Nephron progenitor cell (in vitro differentiated cells): ENCODE data around the gene ABHD10.

ENCODE experiments used
- DNase-seq: peaks from one replicate; pipeline ENCODE4 v3.0.0; 2021
- H3K27ac Mint-ChIP-seq: 2 replicates; pipeline ENCODE4 v1.8.0; 2021; ENCODE audit warnings: mild to moderate bottlenecking, moderate library complexity, mixed read lengths
- H3K27me3 Mint-ChIP-seq: 2 replicates; pipeline ENCODE4 v1.8.0; 2021; ENCODE audit warnings: mild to moderate bottlenecking, low read depth, mixed read lengths; ENCODE audit not compliant: poor library complexity
- H3K36me3 Mint-ChIP-seq: 2 replicates; pipeline ENCODE4 v1.8.0; 2021; ENCODE audit warnings: low read depth, mixed read lengths
- H3K4me1 Mint-ChIP-seq: 2 replicates; pipeline ENCODE4 v1.8.0; 2021; ENCODE audit warnings: mixed read lengths
- H3K4me3 Mint-ChIP-seq: 2 replicates; pipeline ENCODE4 v1.8.0; 2021; ENCODE audit warnings: mild to moderate bottlenecking, moderate library complexity, mixed read lengths
- H3K9me3 Mint-ChIP-seq: 2 replicates; pipeline ENCODE4 v1.8.0; 2021; ENCODE audit warnings: mild to moderate bottlenecking, moderate library complexity, mixed read lengths
- TF ChIP-seq, protein P1 (sequence below): fragments of 200-600 bp; sonication (generic); IDR thresholded peaks from 2 replicates; pipeline ENCODE4 v1.5.0; 2021; ENCODE audit warnings: antibody characterized with exemption

The ABHD10 gene

DNA sequence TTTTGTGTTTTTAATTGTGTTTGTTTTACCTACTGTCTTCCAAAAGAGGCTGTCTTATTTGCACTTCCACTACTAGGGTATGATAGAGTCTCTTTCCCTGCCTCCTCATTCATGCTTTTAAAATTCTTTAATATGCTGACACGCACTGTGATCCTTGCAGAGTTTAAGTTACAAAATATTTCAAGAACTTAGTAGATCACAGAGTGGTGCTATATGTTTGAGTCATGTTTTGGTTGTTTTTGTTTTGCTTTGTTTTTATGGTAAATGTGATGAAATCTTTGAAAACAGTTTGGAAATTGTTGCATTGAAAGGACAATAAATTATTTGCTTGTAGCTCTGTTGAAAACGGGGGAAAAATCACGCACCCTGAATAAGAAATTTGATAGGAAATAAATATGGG, 5.9 kb upstream of the ABHD10 start:
- no peaks in the 10 kb centered on the region for H3K27me3 Mint-ChIP-seq
- TF ChIP-seq, protein P1, sequence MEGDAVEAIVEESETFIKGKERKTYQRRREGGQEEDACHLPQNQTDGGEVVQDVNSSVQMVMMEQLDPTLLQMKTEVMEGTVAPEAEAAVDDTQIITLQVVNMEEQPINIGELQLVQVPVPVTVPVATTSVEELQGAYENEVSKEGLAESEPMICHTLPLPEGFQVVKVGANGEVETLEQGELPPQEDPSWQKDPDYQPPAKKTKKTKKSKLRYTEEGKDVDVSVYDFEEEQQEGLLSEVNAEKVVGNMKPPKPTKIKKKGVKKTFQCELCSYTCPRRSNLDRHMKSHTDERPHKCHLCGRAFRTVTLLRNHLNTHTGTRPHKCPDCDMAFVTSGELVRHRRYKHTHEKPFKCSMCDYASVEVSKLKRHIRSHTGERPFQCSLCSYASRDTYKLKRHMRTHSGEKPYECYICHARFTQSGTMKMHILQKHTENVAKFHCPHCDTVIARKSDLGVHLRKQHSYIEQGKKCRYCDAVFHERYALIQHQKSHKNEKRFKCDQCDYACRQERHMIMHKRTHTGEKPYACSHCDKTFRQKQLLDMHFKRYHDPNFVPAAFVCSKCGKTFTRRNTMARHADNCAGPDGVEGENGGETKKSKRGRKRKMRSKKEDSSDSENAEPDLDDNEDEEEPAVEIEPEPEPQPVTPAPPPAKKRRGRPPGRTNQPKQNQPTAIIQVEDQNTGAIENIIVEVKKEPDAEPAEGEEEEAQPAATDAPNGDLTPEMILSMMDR = no peak
- peaks cover 18% of the 10 kb centered on the region for H3K36me3 Mint-ChIP-seq
- peak overlapping the region; percentile 77 for H3K27ac Mint-ChIP-seq
- no peaks in the 10 kb centered on the region for H3K9me3 Mint-ChIP-seq
- peaks cover 40% of the 10 kb centered on the region for H3K4me1 Mint-ChIP-seq
- DNase-seq = no peak
- no peak overlapping the region for H3K4me3 Mint-ChIP-seq

DNA sequence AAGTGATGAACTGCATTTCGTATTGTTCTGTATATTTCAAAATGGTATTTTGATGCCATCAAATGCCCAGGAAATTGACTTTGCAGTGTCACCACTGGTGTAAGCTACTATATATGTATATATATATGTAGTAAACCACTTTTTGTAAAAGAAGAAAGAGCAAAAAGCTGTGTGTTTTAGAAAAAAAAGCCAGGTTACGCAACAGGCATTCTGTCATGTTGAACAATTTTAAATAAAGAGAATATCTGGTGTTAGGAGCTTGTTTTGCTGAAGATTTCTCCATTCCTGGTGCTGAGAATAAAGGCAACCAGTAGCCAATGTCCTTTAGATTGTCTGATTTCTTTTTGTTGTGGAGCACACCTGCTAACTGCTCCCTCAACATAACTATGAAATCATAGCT, 3.7 kb upstream of the ABHD10 start:
- Mint-ChIP-seq H3K4me3 (no peak overlapping the region), H3K27me3 (no peaks in the 10 kb centered on the region), H3K9me3 (no peaks in the 10 kb centered on the region), H3K4me1 (peaks cover 45% of the 10 kb centered on the region), H3K27ac (no peak overlapping the region), H3K36me3 (peaks cover 11% of the 10 kb centered on the region)
- TF ChIP-seq, protein P1 = no peak
- DNase-seq = no peak

DNA sequence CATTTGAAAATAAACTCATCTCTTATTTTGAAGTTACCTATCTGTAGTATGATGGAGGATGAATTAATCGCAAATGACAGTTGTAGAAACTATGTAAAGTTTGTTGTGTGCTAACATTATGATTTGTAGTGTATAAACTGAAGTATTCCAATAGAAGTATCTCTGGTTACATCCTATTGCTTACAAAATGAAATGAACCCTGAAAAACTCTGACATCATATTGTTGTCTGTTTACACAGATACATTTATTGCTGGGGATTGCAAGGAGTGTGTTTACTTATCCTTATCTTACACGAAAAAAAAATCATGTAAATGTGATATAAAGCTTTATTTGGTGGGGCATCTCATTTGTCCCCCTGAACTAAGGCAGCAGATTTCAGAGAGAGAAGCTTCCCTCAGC, 2.6 kb upstream of the ABHD10 start:
- H3K27ac Mint-ChIP-seq = no peak overlapping the region
- peaks cover 11% of the 10 kb centered on the region for H3K36me3 Mint-ChIP-seq
- H3K4me3 Mint-ChIP-seq = no peak overlapping the region
- TF ChIP-seq, protein P1 = no peak
- no peaks in the 10 kb centered on the region for H3K27me3 Mint-ChIP-seq
- H3K9me3 Mint-ChIP-seq = no peaks in the 10 kb centered on the region
- no peak for DNase-seq
- H3K4me1 Mint-ChIP-seq = peaks cover 48% of the 10 kb centered on the region

DNA sequence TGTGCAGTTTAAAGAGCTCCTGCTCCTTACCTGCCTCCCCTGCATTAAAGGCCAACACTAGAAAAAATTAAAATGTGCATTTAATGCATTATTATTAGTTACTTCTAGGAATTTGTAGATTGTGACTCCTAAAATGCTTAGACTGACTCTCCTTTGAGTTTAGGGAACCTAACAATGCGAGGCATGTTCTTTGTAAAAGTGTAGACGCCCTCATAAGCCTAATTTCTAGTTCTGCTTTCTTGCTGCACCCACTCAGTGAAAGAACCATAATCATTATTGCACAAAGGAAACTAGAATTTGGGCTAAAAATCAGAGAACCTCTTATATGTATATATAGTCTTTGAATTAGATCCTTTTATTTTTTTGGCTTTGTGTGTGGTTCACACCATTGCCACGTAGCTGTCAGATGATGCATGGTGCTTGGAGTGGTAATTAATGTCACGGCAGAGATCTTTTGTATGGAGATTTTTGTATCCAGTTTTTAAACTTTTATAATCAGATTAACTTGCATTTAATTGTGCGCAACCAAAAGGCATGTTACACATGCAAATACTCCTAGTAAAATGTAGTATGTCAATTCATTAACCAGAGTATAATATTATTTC, 710 bp downstream of the ABHD10 start:
- no peak for DNase-seq
- Mint-ChIP-seq H3K36me3 (peaks cover 17% of the 10 kb centered on the region), H3K4me1 (peaks cover 41% of the 10 kb centered on the region), H3K9me3 (no peaks in the 10 kb centered on the region), H3K27ac (no peak overlapping the region), H3K4me3 (peak overlapping the region; percentile 88), H3K27me3 (no peaks in the 10 kb centered on the region)
- TF ChIP-seq, protein P1 = no peak

DNA sequence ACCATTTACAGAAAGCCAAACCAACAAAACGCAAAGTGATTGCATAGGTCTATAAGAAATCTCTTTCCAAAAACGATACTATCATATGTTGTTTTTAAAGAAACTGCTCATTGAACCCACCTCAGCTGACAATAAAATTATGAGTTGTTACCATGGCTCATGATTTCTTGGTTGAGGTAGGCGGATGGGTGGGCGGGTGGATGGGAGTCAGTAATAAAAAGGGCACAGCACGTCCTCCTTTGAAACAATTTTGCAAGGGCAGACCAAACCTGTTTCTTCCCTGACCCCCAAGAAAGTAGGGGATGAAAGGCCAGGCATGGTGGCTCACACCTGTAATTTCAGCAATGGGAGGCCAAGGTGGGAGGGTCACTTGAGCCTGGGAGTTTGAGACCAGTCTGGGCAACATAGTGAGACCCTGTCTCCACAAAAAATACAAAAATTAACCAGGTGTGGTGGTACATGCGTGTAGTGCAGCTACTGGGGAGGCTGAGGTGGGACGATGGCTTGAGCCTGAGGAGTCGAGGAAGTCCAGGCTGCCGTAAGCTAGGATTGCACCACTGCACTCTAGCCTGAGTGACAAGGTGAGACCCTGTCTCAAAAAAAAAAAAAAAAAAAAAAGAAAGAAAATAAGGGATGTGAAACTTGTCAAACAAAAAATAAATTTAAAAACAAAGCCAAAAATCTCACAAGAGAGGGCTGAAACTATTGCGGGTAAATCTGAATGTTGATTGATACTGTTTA, 2.1 kb downstream of the ABHD10 start:
- TF ChIP-seq, protein P1 = no peak
- no peak for DNase-seq
- H3K4me3 Mint-ChIP-seq = peak overlapping the region; percentile 88
- no peak overlapping the region for H3K27ac Mint-ChIP-seq
- no peaks in the 10 kb centered on the region for H3K27me3 Mint-ChIP-seq
- no peaks in the 10 kb centered on the region for H3K9me3 Mint-ChIP-seq
- peaks cover 41% of the 10 kb centered on the region for H3K4me1 Mint-ChIP-seq
- H3K36me3 Mint-ChIP-seq = peaks cover 28% of the 10 kb centered on the region

DNA sequence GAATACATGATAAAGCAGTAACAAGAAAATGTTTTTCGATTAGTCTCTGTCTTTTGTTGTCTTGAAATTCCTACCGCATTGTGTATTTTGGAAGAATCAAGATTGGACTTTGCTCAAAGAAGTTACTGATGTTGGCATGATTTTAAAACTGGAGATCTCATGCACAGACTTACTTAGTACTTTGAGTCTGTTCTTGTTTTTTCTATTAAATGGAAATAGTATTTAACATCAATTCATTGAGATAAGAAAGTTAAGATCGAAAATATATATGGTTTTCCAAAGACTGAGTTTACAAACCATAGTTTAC, 2.6 kb downstream of the ABHD10 start:
- no peaks in the 10 kb centered on the region for H3K9me3 Mint-ChIP-seq
- DNase-seq = no peak
- peaks cover 41% of the 10 kb centered on the region for H3K4me1 Mint-ChIP-seq
- no peaks in the 10 kb centered on the region for H3K27me3 Mint-ChIP-seq
- peaks cover 33% of the 10 kb centered on the region for H3K36me3 Mint-ChIP-seq
- peak overlapping the region; percentile 88 for H3K4me3 Mint-ChIP-seq
- TF ChIP-seq, protein P1 = no peak
- H3K27ac Mint-ChIP-seq = no peak overlapping the region
